ENCODE data around the gene TRRAP.

Gene TRRAP

DNA sequence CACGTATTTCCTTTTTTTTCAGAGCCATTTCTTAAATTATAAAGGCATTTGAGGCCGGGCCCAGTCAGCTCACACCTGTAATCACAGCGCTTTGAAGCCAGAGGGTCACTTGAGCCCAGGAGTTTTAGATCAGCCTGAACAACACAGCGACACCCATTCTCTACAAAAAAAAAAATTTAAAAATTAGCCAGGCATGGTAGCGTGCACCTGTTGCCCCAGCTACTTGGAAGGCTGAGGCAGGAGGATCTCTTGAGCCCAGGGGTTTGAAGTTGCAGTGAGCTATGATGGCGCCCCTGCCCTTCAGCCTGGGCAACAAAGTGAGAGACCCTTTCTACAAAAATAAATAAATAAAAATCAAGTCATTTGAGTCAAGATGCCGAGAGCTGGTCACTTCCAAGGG lies 11.6 kb upstream of the TRRAP start:
- no peak overlapping the region for H3K23ac ChIP-seq (ENCODE audit: low read length in 2 of 2)
- no peak overlapping the region for H4K8ac ChIP-seq (ENCODE audit: low read length)
- H2BK5ac ChIP-seq (ENCODE audit: low read depth, low read length, poor library complexity, severe bottlenecking): peak overlapping the region; percentile 34
- no peak overlapping the region for H2BK120ac ChIP-seq (ENCODE audit: low read depth, low read length)
- no peak overlapping the region for H3K14ac ChIP-seq (ENCODE audit: low read length in 2 of 2)
- H2AK5ac ChIP-seq (ENCODE audit: low read length, severe bottlenecking): peak overlapping the region; percentile 40
- no peaks in the 10 kb centered on the region for H3K36me3 ChIP-seq (ENCODE audit: control insufficient read depth in 1 of 2, insufficient read depth in 2 of 2, low read depth in 1 of 2, low read length in 2 of 2)
- no peak for DNase-seq
- no peak overlapping the region for H2BK12ac ChIP-seq (ENCODE audit: low read length in 2 of 2)
- no peak overlapping the region for H2BK15ac ChIP-seq (ENCODE audit: low read depth, poor library complexity, severe bottlenecking)
- no peak overlapping the region for H3K9ac ChIP-seq (ENCODE audit: low read length)
- H3K4ac ChIP-seq (ENCODE audit: low read depth in 1 of 2, low read length in 2 of 2): no peak overlapping the region
- H4K91ac ChIP-seq (ENCODE audit: low read length): no peak overlapping the region
- H3K18ac ChIP-seq (ENCODE audit: low read depth in 1 of 2, low read length in 2 of 2): no peak overlapping the region
- peaks cover 21 to 53% of the 10 kb centered on the region in 2 experiments for H3K27me3 ChIP-seq (ENCODE audit: control insufficient read depth in 1 of 2, insufficient read depth in 1 of 2, low read length in 2 of 2)
- H3K4me3 ChIP-seq (ENCODE audit: insufficient read depth in 1 of 2, low read depth in 1 of 2, low read length in 2 of 2): no peak overlapping the region
- no peaks in the 10 kb centered on the region for H3K79me1 ChIP-seq (replicated peaks; ENCODE audit: low read length, poor library complexity, severe bottlenecking)
- no peak overlapping the region for H3K27ac ChIP-seq (ENCODE audit: low read length, poor library complexity, severe bottlenecking)
- H3K4me2 ChIP-seq (ENCODE audit: low read length, poor library complexity, severe bottlenecking): no peak overlapping the region
- 93% methylated on average over 5 of the region's 7 CpGs for WGBS
- H3K9me3 ChIP-seq (ENCODE audit: control insufficient read depth, low read length): no peaks in the 10 kb centered on the region
- H3K4me1 ChIP-seq (ENCODE audit: control insufficient read depth, insufficient read depth, low read depth, low read length): peaks cover 36% of the 10 kb centered on the region
- H2AFZ ChIP-seq (ENCODE audit: low read depth, low read length): no peak overlapping the region

GRCh38 chr7:98868450-98868849 lies 9.9 kb upstream of the TRRAP start:
- Histone ChIP-seq H3K4me3 (ENCODE audit: insufficient read depth in 1 of 2, low read depth in 1 of 2, low read length in 2 of 2) (no peak overlapping the region), H3K4me1 (ENCODE audit: control insufficient read depth, insufficient read depth, low read depth, low read length) (peaks cover 36% of the 10 kb centered on the region), H3K18ac (ENCODE audit: low read depth in 1 of 2, low read length in 2 of 2) (no peak overlapping the region), H3K4ac (ENCODE audit: low read depth in 1 of 2, low read length in 2 of 2) (no peak overlapping the region), H3K23ac (ENCODE audit: low read length in 2 of 2) (no peak overlapping the region), H3K9me3 (ENCODE audit: control insufficient read depth, low read length) (no peaks in the 10 kb centered on the region), H2BK15ac (ENCODE audit: low read depth, poor library complexity, severe bottlenecking) (no peak overlapping the region), H3K27me3 (ENCODE audit: control insufficient read depth in 1 of 2, insufficient read depth in 1 of 2, low read length in 2 of 2) (peaks cover 21 to 45% of the 10 kb centered on the region in 2 experiments), H2AFZ (ENCODE audit: low read depth, low read length) (no peak overlapping the region), H3K14ac (ENCODE audit: low read length in 2 of 2) (no peak overlapping the region), H3K4me2 (ENCODE audit: low read length, poor library complexity, severe bottlenecking) (no peak overlapping the region), H4K91ac (ENCODE audit: low read length) (no peak overlapping the region), H2BK5ac (ENCODE audit: low read depth, low read length, poor library complexity, severe bottlenecking) (no peak overlapping the region), H2AK5ac (ENCODE audit: low read length, severe bottlenecking) (no peak overlapping the region), H2BK12ac (ENCODE audit: low read length in 2 of 2) (no peak overlapping the region), H3K36me3 (ENCODE audit: control insufficient read depth in 1 of 2, insufficient read depth in 2 of 2, low read depth in 1 of 2, low read length in 2 of 2) (no peaks in the 10 kb centered on the region), H3K79me1 (replicated peaks; ENCODE audit: low read length, poor library complexity, severe bottlenecking) (no peaks in the 10 kb centered on the region), H2BK120ac (ENCODE audit: low read depth, low read length) (no peak overlapping the region), H4K8ac (ENCODE audit: low read length) (no peak overlapping the region), H3K27ac (ENCODE audit: low read length, poor library complexity, severe bottlenecking) (no peak overlapping the region), H3K9ac (ENCODE audit: low read length) (no peak overlapping the region)
- DNase-seq: no peak
- 100% methylated on average over 2 of the region's 2 CpGs for WGBS

DNA sequence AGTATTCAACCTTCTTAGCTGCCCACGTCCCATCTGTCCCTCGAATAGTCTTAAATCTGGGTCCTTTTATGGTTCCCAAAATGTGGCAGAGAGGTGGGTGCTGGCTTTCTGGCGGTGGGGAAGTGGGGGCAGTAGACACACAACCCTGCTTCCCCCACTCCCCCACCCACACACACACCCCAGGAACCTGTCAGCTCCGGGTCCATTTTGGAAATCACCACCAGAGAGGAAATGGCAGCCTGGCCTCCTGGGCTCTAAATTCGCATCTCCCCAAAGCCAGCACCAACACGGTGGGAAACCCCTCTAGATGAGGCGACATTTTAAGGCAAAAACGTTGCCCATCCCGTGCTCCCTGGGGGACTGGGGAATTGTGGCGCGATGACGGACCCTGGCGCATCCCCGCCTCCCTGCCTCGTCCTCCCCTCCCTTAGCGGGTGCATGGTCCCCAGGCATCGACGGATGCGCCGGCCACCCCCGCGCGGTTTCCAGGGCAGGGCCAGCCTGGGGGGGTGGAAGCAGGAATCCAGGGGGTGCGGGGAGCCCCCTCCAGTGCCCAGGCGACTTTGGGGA lies 9.2 kb upstream of the TRRAP start:
- Histone ChIP-seq H3K27ac (ENCODE audit: low read length, poor library complexity, severe bottlenecking) (no peak overlapping the region), H2BK12ac (ENCODE audit: low read length in 2 of 2) (no peak overlapping the region), H3K14ac (ENCODE audit: low read length in 2 of 2) (no peak overlapping the region), H2BK120ac (ENCODE audit: low read depth, low read length) (no peak overlapping the region), H3K4me2 (ENCODE audit: low read length, poor library complexity, severe bottlenecking) (peak overlapping the region; percentile 97), H2BK15ac (ENCODE audit: low read depth, poor library complexity, severe bottlenecking) (no peak overlapping the region), H3K4ac (ENCODE audit: low read depth in 1 of 2, low read length in 2 of 2) (no peak overlapping the region), H3K4me3 (ENCODE audit: insufficient read depth in 1 of 2, low read depth in 1 of 2, low read length in 2 of 2) (peak overlapping the region in 1 of 2 experiments; percentile 62), H2AFZ (ENCODE audit: low read depth, low read length) (no peak overlapping the region), H3K9ac (ENCODE audit: low read length) (no peak overlapping the region), H3K18ac (ENCODE audit: low read depth in 1 of 2, low read length in 2 of 2) (peak overlapping the region in 1 of 2 experiments; percentile 14), H2BK5ac (ENCODE audit: low read depth, low read length, poor library complexity, severe bottlenecking) (peak overlapping the region; percentile 49), H2AK5ac (ENCODE audit: low read length, severe bottlenecking) (no peak overlapping the region), H3K79me1 (replicated peaks; ENCODE audit: low read length, poor library complexity, severe bottlenecking) (no peaks in the 10 kb centered on the region), H3K9me3 (ENCODE audit: control insufficient read depth, low read length) (no peaks in the 10 kb centered on the region), H3K4me1 (ENCODE audit: control insufficient read depth, insufficient read depth, low read depth, low read length) (peaks cover 36% of the 10 kb centered on the region), H3K36me3 (ENCODE audit: control insufficient read depth in 1 of 2, insufficient read depth in 2 of 2, low read depth in 1 of 2, low read length in 2 of 2) (no peaks in the 10 kb centered on the region), H3K27me3 (ENCODE audit: control insufficient read depth in 1 of 2, insufficient read depth in 1 of 2, low read length in 2 of 2) (peaks cover 21 to 45% of the 10 kb centered on the region in 2 experiments), H4K91ac (ENCODE audit: low read length) (no peak overlapping the region), H4K8ac (ENCODE audit: low read length) (no peak overlapping the region), H3K23ac (ENCODE audit: low read length in 2 of 2) (no peak overlapping the region)
- 15% methylated on average over 24 of the region's 25 CpGs for WGBS
- no peak for DNase-seq

DNA sequence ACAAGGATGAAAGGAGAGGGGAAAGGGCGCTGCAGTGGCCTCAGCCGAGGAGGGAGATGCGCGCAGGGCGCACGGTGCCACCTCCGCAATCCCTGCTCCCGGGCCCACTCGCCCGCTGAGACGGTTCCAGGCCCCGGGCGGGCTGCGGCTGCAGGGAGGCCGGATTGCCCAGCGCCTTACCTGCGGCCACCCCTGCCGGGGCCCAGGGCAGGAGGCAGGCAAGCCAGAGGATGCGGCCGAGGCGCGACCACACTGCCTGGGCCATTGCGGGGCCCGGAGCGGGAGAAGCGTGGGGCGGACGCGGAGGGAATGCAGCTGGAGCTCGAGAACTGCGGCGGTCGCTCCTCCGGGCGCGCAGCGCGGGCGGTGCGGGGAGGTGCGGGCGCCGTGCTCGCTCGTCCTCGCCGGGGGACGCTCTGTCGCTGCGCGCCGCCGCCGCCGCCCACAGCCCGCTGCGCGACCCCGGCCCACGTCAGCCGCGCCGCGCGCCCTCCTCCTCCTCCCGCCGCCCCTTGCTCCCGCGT lies 8.7 kb upstream of the TRRAP start, which contains the start of gene TMEM130:
TSS of gene TMEM130 (minus strand) at position 418 of the 524 bp plus-strand sequence. CDS start at position 265, 153 bp downstream.
- Histone ChIP-seq H3K4ac (ENCODE audit: low read depth in 1 of 2, low read length in 2 of 2) (no peak within 1 kb of the TSS), H3K79me1 (replicated peaks; ENCODE audit: low read length, poor library complexity, severe bottlenecking) (no peaks in the 10 kb centered on the region), H2BK12ac (ENCODE audit: low read length in 2 of 2) (peak within 1 kb of the TSS in 1 of 2 experiments; percentile 29), H3K14ac (ENCODE audit: low read length in 2 of 2) (peak within 1 kb of the TSS in 1 of 2 experiments; percentile 42), H3K4me2 (ENCODE audit: low read length, poor library complexity, severe bottlenecking) (peak within 1 kb of the TSS; percentile 97), H2BK120ac (ENCODE audit: low read depth, low read length) (no peak within 1 kb of the TSS), H3K9ac (ENCODE audit: low read length) (no peak within 1 kb of the TSS), H3K18ac (ENCODE audit: low read depth in 1 of 2, low read length in 2 of 2) (peak within 1 kb of the TSS; percentile 28 to 37), H2AFZ (ENCODE audit: low read depth, low read length) (peak within 1 kb of the TSS; percentile 8), H3K4me3 (ENCODE audit: insufficient read depth in 1 of 2, low read depth in 1 of 2, low read length in 2 of 2) (peak within 1 kb of the TSS; percentile 51 to 62), H3K23ac (ENCODE audit: low read length in 2 of 2) (no peak within 1 kb of the TSS), H2BK15ac (ENCODE audit: low read depth, poor library complexity, severe bottlenecking) (peak within 1 kb of the TSS; percentile 45), H2BK5ac (ENCODE audit: low read depth, low read length, poor library complexity, severe bottlenecking) (peak within 1 kb of the TSS; percentile 49), H3K4me1 (ENCODE audit: control insufficient read depth, insufficient read depth, low read depth, low read length) (peaks cover 33% of the 10 kb centered on the region), H2AK5ac (ENCODE audit: low read length, severe bottlenecking) (no peak within 1 kb of the TSS), H4K91ac (ENCODE audit: low read length) (no peak within 1 kb of the TSS), H3K27ac (ENCODE audit: low read length, poor library complexity, severe bottlenecking) (no peak within 1 kb of the TSS), H3K27me3 (ENCODE audit: control insufficient read depth in 1 of 2, insufficient read depth in 1 of 2, low read length in 2 of 2) (peaks cover 21 to 45% of the 10 kb centered on the region in 2 experiments), H4K8ac (ENCODE audit: low read length) (peak within 1 kb of the TSS; percentile 22), H3K9me3 (ENCODE audit: control insufficient read depth, low read length) (no peaks in the 10 kb centered on the region), H3K36me3 (ENCODE audit: control insufficient read depth in 1 of 2, insufficient read depth in 2 of 2, low read depth in 1 of 2, low read length in 2 of 2) (no peaks in the 10 kb centered on the region)
- no peak for DNase-seq
- 2% methylated on average over 34 of the region's 69 CpGs for WGBS
